HG03354 (cell line): ENCODE data around the gene IRF7.

ENCODE experiments used
- ATAC-seq: cut with Tn5 transposase; IDR thresholded peaks from one replicate; pipeline ENCODE4 v1.9.1; 2021; ENCODE audit warnings: mild to moderate bottlenecking; ENCODE audit not compliant: unreplicated experiment, poor library complexity, severe bottlenecking

Gene IRF7

GRCh38 chr11:643366-643765, 27.6 kb upstream of the IRF7 start:
- no peak for ATAC-seq

GRCh38 chr11:641806-642370, 26.1 kb upstream of the IRF7 start:
- ATAC-seq = no peak

- ATAC-seq = no peak
Measured at GRCh38 chr11:640021-640706, 24.4 kb upstream of the IRF7 start.

GRCh38 chr11:639332-639955, 23.7 kb upstream of the IRF7 start:
- no peak for ATAC-seq

GRCh38 chr11:638631-639331, 23.0 kb upstream of the IRF7 start:
- no peak for ATAC-seq

- no peak for ATAC-seq
Measured at GRCh38 chr11:637593-638521, 22.1 kb upstream of the IRF7 start.

- no peak for ATAC-seq
Measured at GRCh38 chr11:637333-637592, 21.5 kb upstream of the IRF7 start.

- ATAC-seq = no peak
Measured at GRCh38 chr11:636511-637332, 21.0 kb upstream of the IRF7 start, which contains the start of gene DRD4. DRD4 (plus strand) TSS chr11:637269; CDS start chr11:637305, 36 bp downstream.

GRCh38 chr11:635945-636510, 20.3 kb upstream of the IRF7 start:
- ATAC-seq = no peak

- ATAC-seq = no peak
Measured at GRCh38 chr11:630871-631270, 15.1 kb upstream of the IRF7 start.

- ATAC-seq = no peak
Measured at GRCh38 chr11:629237-629583, 13.5 kb upstream of the IRF7 start.

- ATAC-seq = no peak
Measured at GRCh38 chr11:628056-628455, 12.3 kb upstream of the IRF7 start.

GRCh38 chr11:627308-627576, 11.5 kb upstream of the IRF7 start:
- no peak for ATAC-seq

- no peak for ATAC-seq
Measured at GRCh38 chr11:626475-627307, 10.9 kb upstream of the IRF7 start, which contains the start of gene SCT. SCT (minus strand) TSS chr11:627181; CDS start chr11:627143, 38 bp downstream.

GRCh38 chr11:625636-626268, 10.0 kb upstream of the IRF7 start:
- ATAC-seq = no peak

GRCh38 chr11:624705-625635, 9.2 kb upstream of the IRF7 start, which contains the start of gene CDHR5:
CDHR5 (minus strand) TSS chr11:624955; CDS start chr11:624902, 53 bp downstream.
- ATAC-seq = no peak
